HG02943 (cell line): ENCODE data around the gene SND1.
A peak's percentile ranks its signal among the peaks of the same experiment; 100 is the strongest.

Source experiments
- ATAC-seq: cut with Tn5 transposase; IDR thresholded peaks from one replicate; pipeline ENCODE4 v1.9.1; 2021; ENCODE audit warnings: mild to moderate bottlenecking, low read depth, moderate library complexity; ENCODE audit not compliant: unreplicated experiment

Gene SND1

GRCh38 chr7:127682140-127682539 is 30.1 kb downstream of the SND1 start:
- no peak for ATAC-seq

GRCh38 chr7:127683776-127684681 is 32.0 kb downstream of the SND1 start:
- ATAC-seq = no peak

- ATAC-seq = no peak
Observed at GRCh38 chr7:127689194-127689772, 37.3 kb downstream of the SND1 start.

GRCh38 chr7:127690337-127690736 is 38.3 kb downstream of the SND1 start:
- ATAC-seq = no peak

GRCh38 chr7:127690806-127691205 is 38.8 kb downstream of the SND1 start:
- ATAC-seq = no peak

GRCh38 chr7:127692200-127692599 is 40.2 kb downstream of the SND1 start:
- peak; percentile 65 for ATAC-seq

GRCh38 chr7:127699853-127700252 is 47.9 kb downstream of the SND1 start:
- no peak for ATAC-seq

- no peak for ATAC-seq
Observed at GRCh38 chr7:127702052-127702652, 50.2 kb downstream of the SND1 start.

GRCh38 chr7:127702938-127703337 is 50.9 kb downstream of the SND1 start:
- ATAC-seq = no peak

GRCh38 chr7:127704211-127704610 is 52.2 kb downstream of the SND1 start:
- ATAC-seq = no peak

GRCh38 chr7:127705461-127705959 is 53.5 kb downstream of the SND1 start:
- ATAC-seq = no peak

GRCh38 chr7:127706766-127707165 is 54.8 kb downstream of the SND1 start:
- ATAC-seq = no peak

GRCh38 chr7:127708201-127708600 is 56.2 kb downstream of the SND1 start:
- ATAC-seq = no peak

- ATAC-seq = no peak
Observed at GRCh38 chr7:127708788-127709187, 56.8 kb downstream of the SND1 start.

- ATAC-seq = no peak
Observed at GRCh38 chr7:127710635-127711034, 58.6 kb downstream of the SND1 start.

GRCh38 chr7:127711872-127712271 is 59.9 kb downstream of the SND1 start:
- no peak for ATAC-seq

GRCh38 chr7:127713006-127713405 is 61.0 kb downstream of the SND1 start:
- no peak for ATAC-seq

GRCh38 chr7:127713758-127714157 is 61.8 kb downstream of the SND1 start:
- ATAC-seq = no peak

GRCh38 chr7:127715272-127715671 is 63.3 kb downstream of the SND1 start:
- ATAC-seq = no peak

- no peak for ATAC-seq
Observed at GRCh38 chr7:127715901-127716300, 63.9 kb downstream of the SND1 start.
